GM12878 (cell line): Measurements from ENCODE around the gene RGS1. TPM values are rescaled to one million over a fixed set of nuclear protein-coding genes. Genes with fewer than 3 reads are reported as not detected.
A peak's percentile ranks its signal among the peaks of the same experiment; 100 is the strongest.

Experiments
- ATAC-seq: fragments of 200-7000 bp; cut with Tn5 transposase; 3 replicates; pipeline ENCODE4 v1.9.1; 2020; ENCODE audit warnings: mild to moderate bottlenecking, moderate library complexity
- BruUV-seq: library from RNA; stranded (reverse); fragments of 400-500 nt; replicated peaks from 2 replicates; lab custom pipeline; 2021; lab: Mats Ljungman, UMichigan
- CTCF ChIA-PET: fragments of 300-600 bp; sonication (Branson Sonifier 250); formaldehyde crosslinking; extraction: SDS; loops from one replicate; lab custom pipeline; 2021; ENCODE audit warnings: inconsistent platforms; lab: Yijun Ruan, JAX
- POLR2A ChIA-PET: fragments of 350-600 bp; formaldehyde crosslinking; extraction: SDS; loops from one replicate; lab custom pipeline; 2021; ENCODE audit warnings: inconsistent platforms; lab: Charles Lee
- RAD21 ChIA-PET: fragments of 300-600 bp; sonication (Branson Sonifier 250); formaldehyde crosslinking; loops from one replicate; lab custom pipeline; 2023; ENCODE audit warnings: antibody characterized with exemption; ENCODE audit not compliant: unreplicated experiment; lab: Charles Lee
- SMC1A ChIA-PET: fragments of 300-600 bp; sonication (Branson Sonifier 250); formaldehyde crosslinking; loops from one replicate; lab custom pipeline; 2023; ENCODE audit not compliant: unreplicated experiment, uncharacterized antibody; lab: Charles Lee
- DNase-seq: peaks from one replicate; pipeline ENCODE4 v3.0.0-alpha.2; 2011; ENCODE audit warnings: low read depth, low spot score
- FAIRE-seq: peaks from 3 replicates; lab custom pipeline; 2011; peaks lifted over from hg19 to GRCh38; lab: Jason Lieb, UNC
- H2AFZ ChIP-seq: 2 replicates; pipeline ENCODE4 v1.6.0; 2011; ENCODE audit warnings: low read depth, low read length, control low read depth; ENCODE audit not compliant: control insufficient read depth
- H3K27ac ChIP-seq: 2 replicates; pipeline ENCODE4 v1.5.1; 2011; ENCODE audit warnings: control low read depth; ENCODE audit not compliant: control insufficient read depth, insufficient read depth
- H3K27me3 ChIP-seq, 2 experiments: replicated peaks in 1 of 2; 2 replicates each; pipeline versions ENCODE4 v1.6.0 to v1.6.1; 2011; ENCODE audit warnings: low read length in 1 of 2; ENCODE audit not compliant: control insufficient read depth in 2 of 2, insufficient read depth in 2 of 2
- H3K36me3 ChIP-seq, 2 experiments: 2 replicates each; pipeline ENCODE4 v1.5.1; 2011; ENCODE audit warnings: low read length in 1 of 2; ENCODE audit not compliant: control insufficient read depth in 2 of 2, insufficient read depth in 2 of 2
- H3K4me1 ChIP-seq: 2 replicates; pipeline ENCODE4 v1.6.1; 2011; ENCODE audit warnings: mild to moderate bottlenecking, low read length, moderate library complexity, mixed read lengths; ENCODE audit not compliant: control insufficient read depth, insufficient read depth
- H3K4me2 ChIP-seq: 2 replicates; pipeline ENCODE4 v1.6.0; 2011; ENCODE audit warnings: control low read depth; ENCODE audit not compliant: control insufficient read depth, insufficient read depth
- H3K4me3 ChIP-seq: fragments of 200-600 bp; sonication (generic); 2 replicates; pipeline ENCODE4 v1.5.1; 2016
- H3K79me2 ChIP-seq: 2 replicates; pipeline ENCODE4 v1.6.0; 2011; ENCODE audit warnings: low read length; ENCODE audit not compliant: control insufficient read depth, insufficient read depth
- H3K9ac ChIP-seq: 2 replicates; pipeline ENCODE4 v1.8.0; 2011; ENCODE audit warnings: low read length, control low read depth, mixed read lengths; ENCODE audit not compliant: control insufficient read depth, insufficient read depth
- H3K9me3 ChIP-seq: replicated peaks from 3 replicates; pipeline ENCODE4 v1.5.1; 2011; ENCODE audit warnings: mild to moderate bottlenecking, low read length; ENCODE audit not compliant: control insufficient read depth, insufficient read depth
- H4K20me1 ChIP-seq: 2 replicates; pipeline ENCODE4 v1.6.0; 2011; ENCODE audit not compliant: control insufficient read depth, insufficient read depth
- CBX3 ChIP-seq: fragments of 200-600 bp; sonication (generic); IDR thresholded peaks from 2 replicates; pipeline ENCODE4 v1.6.1; 2016; ENCODE audit warnings: low read depth, borderline replicate concordance
- GABPA ChIP-seq: IDR thresholded peaks from 2 replicates; pipeline ENCODE4 v1.6.1; 2014; ENCODE audit warnings: antibody characterized with exemption, low read depth, mild to moderate bottlenecking, inconsistent platforms
- JUNB ChIP-seq: IDR thresholded peaks from 2 replicates; pipeline ENCODE4 v1.6.1; 2016; ENCODE audit warnings: antibody characterized with exemption, mild to moderate bottlenecking
- WGBS: methylation state at CpG from one replicate; pipeline ENCODE4 v1.1.6; 2016; ENCODE audit warnings: low lambda C conversion rate; ENCODE audit not compliant: insufficient replicate concordance, insufficient coverage; ENCODE audit errors: missing lambda C conversion rate; 5-methylcytosine and 5-hydroxymethylcytosine counted together
- in situ Hi-C: fragments of 300-500 bp; cut with MboI; formaldehyde crosslinking; loops from 9 replicates; pipeline ENCODE4 v1.14.3; 2018; ENCODE audit warnings: mixed read lengths
- intact Hi-C: fragments of 100-400 bp; cut with micrococcal nuclease; formaldehyde crosslinking; loops from one replicate; pipeline ENCODE4 v1.14.2; 2022; ENCODE audit not compliant: unreplicated experiment
- polyA plus RNA-seq, 11 experiments: library from polyadenylated mRNA; depleted of rRNA in 4 of 11; unstranded in 6 of 11; stranded (reverse) in 5 of 11; fragments of >200 nt; fragmentation: Nextera tagmentation in 4 of 11; fragmentation: Illumina TruSeq in 1 of 11; extraction: Ambion mirVana in 4 of 11; extraction: Trizol in 1 of 11; gene quantifications; 1 replicate in 1 of 11; 2 replicates in 10 of 11; pipeline versions ENCODE4 v1.2.1 to v1.2.3, GENCODE V29; 2011 to 2016; ENCODE audit warnings: inconsistent platforms in 2 of 11, missing spikeins in 2 of 11, low read depth in 1 of 11
- total RNA-seq, 4 experiments: library from RNA; depleted of rRNA in 3 of 4; stranded (reverse); fragments of >200 nt in 3 of 4; fragmentation: Illumina TruSeq in 1 of 4; extraction: Trizol in 1 of 4; gene quantifications; 2 replicates each; pipeline versions ENCODE4 v1.2.1 to v1.2.3, GENCODE V29; 2013 to 2021
- TF ChIP-seq, protein P1 (sequence below): fragments of 450-650 bp; IDR thresholded peaks from 2 replicates; pipeline ENCODE4 v1.6.1; 2018; ENCODE audit warnings: mild to moderate bottlenecking, low read depth, moderate library complexity; ENCODE audit not compliant: partially characterized antibody
- TF ChIP-seq, protein P2 (sequence below): fragments of 450-650 bp; IDR thresholded peaks from 2 replicates; pipeline ENCODE4 v1.6.1; 2017; ENCODE audit warnings: mild to moderate bottlenecking, moderate library complexity
- TF ChIP-seq, protein P3 (sequence below): fragments of 450-650 bp; IDR thresholded peaks from 2 replicates; pipeline ENCODE4 v1.6.1; 2016; ENCODE audit warnings: mild to moderate bottlenecking

RGS1 gene
- total and polyA plus RNA-seq, 10 of the 15 experiments (the other 5 are each of a cell fraction or from before 2014, with no cell fraction given), result 20.7 to 882 (median 45.9) TPM

DNA sequence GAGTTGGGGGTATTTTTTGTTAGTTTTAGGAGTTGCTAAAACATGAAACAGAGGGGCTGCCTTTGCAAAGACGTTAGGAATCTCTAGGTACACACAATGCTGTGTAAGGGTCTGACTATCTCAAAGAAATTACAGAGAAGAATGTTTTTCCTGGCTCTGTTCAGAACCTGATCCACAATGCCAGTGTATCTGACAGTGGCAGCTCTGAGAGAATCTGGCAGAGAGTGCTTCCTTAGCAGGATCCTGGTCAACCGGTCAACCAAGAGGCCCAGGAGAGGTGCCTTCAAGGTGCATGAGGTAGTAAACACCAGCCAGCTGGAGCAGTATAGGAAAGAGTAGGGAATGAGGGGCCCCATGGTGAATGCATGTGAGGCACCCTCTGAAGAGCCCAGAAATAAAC is 40.9 kb upstream of the RGS1 start:
- Histone ChIP-seq H4K20me1 (no peaks in the 10 kb centered on the region), H3K4me1 (peaks cover 16% of the 10 kb centered on the region), H3K9me3 (no peaks in the 10 kb centered on the region; the same call in 1 of the 3 replicates), H3K27me3 (no peaks in the 10 kb centered on the region; a peak in 1 of 4 replicates), H3K27ac (no peak overlapping the region), H3K79me2 (no peaks in the 10 kb centered on the region), H3K4me3 (no peak overlapping the region), H3K9ac (no peak overlapping the region), H3K4me2 (no peak overlapping the region), H2AFZ (no peak overlapping the region), H3K36me3 (no peaks in the 10 kb centered on the region)
- ChIA-PET SMC1A (interaction anchor here (0.8 to 1.1 kb wide), 3 partner anchors 19 to 72 kb away, joined by 3 to 4 read pairs (median 3); no protein-coding TSS in a partner anchor), POLR2A (interaction anchor here (0.9 kb wide), 1 partner anchor 10 kb away, joined by 5 read pairs; no protein-coding TSS in a partner anchor), RAD21 (interaction anchor here (1.1 to 1.4 kb wide), 2 partner anchors 9 to 16 kb away, joined by 3 to 4 read pairs; no protein-coding TSS in a partner anchor), CTCF (interaction anchor here (1.4 kb wide), 2 partner anchors 9 to 72 kb away, joined by 3 to 4 read pairs; no protein-coding TSS in a partner anchor)
- no peak for FAIRE-seq
- intact Hi-C loops (no loop called here), in situ Hi-C loops (no loop called here)
- ATAC-seq, result no peak
- TF ChIP-seq GABPA, result no peak
- WGBS, result 76% methylated on average over 2 of the region's 2 CpGs
- no peak for DNase-seq
- BruUV-seq, result no TSS peak

DNA sequence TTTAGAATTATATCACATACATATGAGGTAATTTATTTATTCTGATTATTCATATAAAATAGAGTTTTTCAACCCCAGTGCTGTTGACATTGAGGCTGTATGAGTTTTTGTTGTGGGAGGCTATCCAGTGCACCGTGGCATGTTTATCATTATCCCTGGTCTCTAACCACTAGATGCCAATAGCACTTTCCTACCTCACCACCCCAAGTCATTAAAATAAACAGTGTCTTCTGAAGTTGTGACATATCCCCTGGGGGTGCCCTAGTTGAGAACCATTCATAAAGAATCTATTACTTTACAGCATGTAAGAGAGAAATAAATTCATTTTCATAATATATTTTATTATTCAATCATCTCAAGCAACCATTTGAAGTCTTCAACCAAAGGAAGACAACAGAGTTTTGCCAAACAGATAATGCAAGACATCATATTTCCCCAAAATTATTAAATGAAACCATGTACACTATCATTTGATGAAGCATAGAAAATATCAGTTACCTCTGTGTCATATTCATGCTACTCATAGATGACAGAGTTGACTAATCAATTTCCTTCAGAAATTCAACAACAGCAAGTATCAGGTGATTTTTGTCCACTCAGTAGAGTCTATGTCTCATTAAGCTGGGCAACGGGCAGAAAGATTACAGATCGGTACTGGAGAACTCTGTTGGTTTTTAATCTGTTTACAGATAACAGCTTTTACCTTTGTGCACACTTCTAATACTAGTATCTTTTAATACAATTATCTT is 39.5 kb upstream of the RGS1 start:
- Histone ChIP-seq H4K20me1 (no peaks in the 10 kb centered on the region), H3K4me1 (peaks cover 16% of the 10 kb centered on the region), H3K36me3 (no peaks in the 10 kb centered on the region), H2AFZ (no peak overlapping the region), H3K4me2 (no peak overlapping the region), H3K79me2 (no peaks in the 10 kb centered on the region), H3K27me3 (no peaks in the 10 kb centered on the region; a peak in 1 of 4 replicates), H3K27ac (no peak overlapping the region), H3K4me3 (no peak overlapping the region), H3K9ac (no peak overlapping the region), H3K9me3 (no peaks in the 10 kb centered on the region; the same call in 1 of the 3 replicates)
- in situ Hi-C loops, result no loop called here
- FAIRE-seq, result no peak
- POLR2A ChIA-PET, result no interaction called here
- no TSS peak for BruUV-seq
- DNase-seq, result no peak
- ATAC-seq, result no peak
- SMC1A ChIA-PET, result no interaction called here
- RAD21 ChIA-PET, result no interaction called here
- intact Hi-C loops, result no loop called here
- CTCF ChIA-PET, result no interaction called here
- 85% methylated on average over 3 of the region's 3 CpGs for WGBS
- TF ChIP-seq JUNB (0 out of 2 replicates have a peak, but pooled peaks have one; percentile 7), CBX3 (no peak)
- TF ChIP-seq, protein P1, sequence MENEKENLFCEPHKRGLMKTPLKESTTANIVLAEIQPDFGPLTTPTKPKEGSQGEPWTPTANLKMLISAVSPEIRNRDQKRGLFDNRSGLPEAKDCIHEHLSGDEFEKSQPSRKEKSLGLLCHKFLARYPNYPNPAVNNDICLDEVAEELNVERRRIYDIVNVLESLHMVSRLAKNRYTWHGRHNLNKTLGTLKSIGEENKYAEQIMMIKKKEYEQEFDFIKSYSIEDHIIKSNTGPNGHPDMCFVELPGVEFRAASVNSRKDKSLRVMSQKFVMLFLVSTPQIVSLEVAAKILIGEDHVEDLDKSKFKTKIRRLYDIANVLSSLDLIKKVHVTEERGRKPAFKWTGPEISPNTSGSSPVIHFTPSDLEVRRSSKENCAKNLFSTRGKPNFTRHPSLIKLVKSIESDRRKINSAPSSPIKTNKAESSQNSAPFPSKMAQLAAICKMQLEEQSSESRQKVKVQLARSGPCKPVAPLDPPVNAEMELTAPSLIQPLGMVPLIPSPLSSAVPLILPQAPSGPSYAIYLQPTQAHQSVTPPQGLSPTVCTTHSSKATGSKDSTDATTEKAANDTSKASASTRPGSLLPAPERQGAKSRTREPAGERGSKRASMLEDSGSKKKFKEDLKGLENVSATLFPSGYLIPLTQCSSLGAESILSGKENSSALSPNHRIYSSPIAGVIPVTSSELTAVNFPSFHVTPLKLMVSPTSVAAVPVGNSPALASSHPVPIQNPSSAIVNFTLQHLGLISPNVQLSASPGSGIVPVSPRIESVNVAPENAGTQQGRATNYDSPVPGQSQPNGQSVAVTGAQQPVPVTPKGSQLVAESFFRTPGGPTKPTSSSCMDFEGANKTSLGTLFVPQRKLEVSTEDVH, result no peak
- TF ChIP-seq, protein P2, sequence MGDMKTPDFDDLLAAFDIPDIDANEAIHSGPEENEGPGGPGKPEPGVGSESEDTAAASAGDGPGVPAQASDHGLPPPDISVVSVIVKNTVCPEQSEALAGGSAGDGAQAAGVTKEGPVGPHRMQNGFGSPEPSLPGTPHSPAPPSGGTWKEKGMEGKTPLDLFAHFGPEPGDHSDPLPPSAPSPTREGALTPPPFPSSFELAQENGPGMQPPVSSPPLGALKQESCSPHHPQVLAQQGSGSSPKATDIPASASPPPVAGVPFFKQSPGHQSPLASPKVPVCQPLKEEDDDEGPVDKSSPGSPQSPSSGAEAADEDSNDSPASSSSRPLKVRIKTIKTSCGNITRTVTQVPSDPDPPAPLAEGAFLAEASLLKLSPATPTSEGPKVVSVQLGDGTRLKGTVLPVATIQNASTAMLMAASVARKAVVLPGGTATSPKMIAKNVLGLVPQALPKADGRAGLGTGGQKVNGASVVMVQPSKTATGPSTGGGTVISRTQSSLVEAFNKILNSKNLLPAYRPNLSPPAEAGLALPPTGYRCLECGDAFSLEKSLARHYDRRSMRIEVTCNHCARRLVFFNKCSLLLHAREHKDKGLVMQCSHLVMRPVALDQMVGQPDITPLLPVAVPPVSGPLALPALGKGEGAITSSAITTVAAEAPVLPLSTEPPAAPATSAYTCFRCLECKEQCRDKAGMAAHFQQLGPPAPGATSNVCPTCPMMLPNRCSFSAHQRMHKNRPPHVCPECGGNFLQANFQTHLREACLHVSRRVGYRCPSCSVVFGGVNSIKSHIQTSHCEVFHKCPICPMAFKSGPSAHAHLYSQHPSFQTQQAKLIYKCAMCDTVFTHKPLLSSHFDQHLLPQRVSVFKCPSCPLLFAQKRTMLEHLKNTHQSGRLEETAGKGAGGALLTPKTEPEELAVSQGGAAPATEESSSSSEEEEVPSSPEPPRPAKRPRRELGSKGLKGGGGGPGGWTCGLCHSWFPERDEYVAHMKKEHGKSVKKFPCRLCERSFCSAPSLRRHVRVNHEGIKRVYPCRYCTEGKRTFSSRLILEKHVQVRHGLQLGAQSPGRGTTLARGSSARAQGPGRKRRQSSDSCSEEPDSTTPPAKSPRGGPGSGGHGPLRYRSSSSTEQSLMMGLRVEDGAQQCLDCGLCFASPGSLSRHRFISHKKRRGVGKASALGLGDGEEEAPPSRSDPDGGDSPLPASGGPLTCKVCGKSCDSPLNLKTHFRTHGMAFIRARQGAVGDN, result no peak
- TF ChIP-seq, protein P3, sequence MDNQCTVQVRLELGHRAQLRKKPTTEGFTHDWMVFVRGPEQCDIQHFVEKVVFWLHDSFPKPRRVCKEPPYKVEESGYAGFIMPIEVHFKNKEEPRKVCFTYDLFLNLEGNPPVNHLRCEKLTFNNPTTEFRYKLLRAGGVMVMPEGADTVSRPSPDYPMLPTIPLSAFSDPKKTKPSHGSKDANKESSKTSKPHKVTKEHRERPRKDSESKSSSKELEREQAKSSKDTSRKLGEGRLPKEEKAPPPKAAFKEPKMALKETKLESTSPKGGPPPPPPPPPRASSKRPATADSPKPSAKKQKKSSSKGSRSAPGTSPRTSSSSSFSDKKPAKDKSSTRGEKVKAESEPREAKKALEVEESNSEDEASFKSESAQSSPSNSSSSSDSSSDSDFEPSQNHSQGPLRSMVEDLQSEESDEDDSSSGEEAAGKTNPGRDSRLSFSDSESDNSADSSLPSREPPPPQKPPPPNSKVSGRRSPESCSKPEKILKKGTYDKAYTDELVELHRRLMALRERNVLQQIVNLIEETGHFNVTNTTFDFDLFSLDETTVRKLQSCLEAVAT, result 0 out of 2 replicates have a peak, but pooled peaks have one; percentile 42
